Measurements from ENCODE around the gene CREG2.

DNA sequence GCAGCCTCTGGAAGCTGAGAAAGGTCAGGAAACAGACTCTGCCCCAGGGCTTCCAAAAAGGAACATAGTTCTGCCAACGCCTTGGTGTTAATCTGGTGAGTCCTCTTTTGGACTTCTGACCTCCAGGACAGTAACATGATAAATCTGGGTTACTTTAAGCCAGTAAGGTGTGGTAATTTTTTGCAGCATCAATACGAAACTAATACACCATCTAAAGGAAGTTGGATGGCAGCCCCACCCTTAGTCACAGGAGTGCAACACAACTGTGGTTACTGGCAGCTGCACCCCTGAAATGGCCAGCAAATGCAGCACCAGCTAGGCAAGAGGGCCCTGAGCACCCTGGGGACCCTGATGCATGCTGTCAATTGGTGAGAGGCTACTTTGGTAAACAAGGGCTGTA is 25.8 kb downstream of the CREG2 start:
- TF ChIP-seq, protein P1, sequence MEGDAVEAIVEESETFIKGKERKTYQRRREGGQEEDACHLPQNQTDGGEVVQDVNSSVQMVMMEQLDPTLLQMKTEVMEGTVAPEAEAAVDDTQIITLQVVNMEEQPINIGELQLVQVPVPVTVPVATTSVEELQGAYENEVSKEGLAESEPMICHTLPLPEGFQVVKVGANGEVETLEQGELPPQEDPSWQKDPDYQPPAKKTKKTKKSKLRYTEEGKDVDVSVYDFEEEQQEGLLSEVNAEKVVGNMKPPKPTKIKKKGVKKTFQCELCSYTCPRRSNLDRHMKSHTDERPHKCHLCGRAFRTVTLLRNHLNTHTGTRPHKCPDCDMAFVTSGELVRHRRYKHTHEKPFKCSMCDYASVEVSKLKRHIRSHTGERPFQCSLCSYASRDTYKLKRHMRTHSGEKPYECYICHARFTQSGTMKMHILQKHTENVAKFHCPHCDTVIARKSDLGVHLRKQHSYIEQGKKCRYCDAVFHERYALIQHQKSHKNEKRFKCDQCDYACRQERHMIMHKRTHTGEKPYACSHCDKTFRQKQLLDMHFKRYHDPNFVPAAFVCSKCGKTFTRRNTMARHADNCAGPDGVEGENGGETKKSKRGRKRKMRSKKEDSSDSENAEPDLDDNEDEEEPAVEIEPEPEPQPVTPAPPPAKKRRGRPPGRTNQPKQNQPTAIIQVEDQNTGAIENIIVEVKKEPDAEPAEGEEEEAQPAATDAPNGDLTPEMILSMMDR (IDR thresholded peaks at IDR 0.05): no peak
- TF ChIP-seq POLR2A (IDR thresholded peaks at IDR 0.05) (no peak), POLR2AphosphoS5 (IDR thresholded peaks at IDR 0.05) (no peak)
